GM23338 (cell line): ENCODE data around the gene ABI3. TPM values are rescaled to one million over a fixed set of nuclear protein-coding genes. Genes with fewer than 3 reads are reported as not detected.

Source experiments
- ATAC-seq: fragments of 200-7000 bp; cut with Tn5 transposase; 3 replicates; pipeline ENCODE4 v1.9.1; 2020
- DNase-seq: peaks from one replicate; pipeline ENCODE4 v3.0.0-alpha.2; 2015; ENCODE audit warnings: low spot score
- H2AFZ ChIP-seq: fragments of 200-600 bp; sonication (generic); 2 replicates; pipeline ENCODE4 v1.8.0; 2016; ENCODE audit warnings: antibody characterized with exemption, mild to moderate bottlenecking, moderate library complexity
- H3F3A ChIP-seq: fragments of 200-600 bp; sonication (generic); replicated peaks from 2 replicates; pipeline ENCODE4 v1.8.0; 2017; ENCODE audit warnings: antibody characterized with exemption, mixed run types, low read depth
- H3K27ac ChIP-seq: fragments of 200-600 bp; sonication (generic); 2 replicates; pipeline ENCODE4 v1.6.1; 2016; ENCODE audit warnings: low read depth
- H3K27me3 ChIP-seq: fragments of 200-600 bp; sonication (generic); 2 replicates; pipeline ENCODE4 v1.8.0; 2016; ENCODE audit warnings: mild to moderate bottlenecking, mixed run types, moderate library complexity; ENCODE audit not compliant: insufficient read depth
- H3K36me3 ChIP-seq: fragments of 200-600 bp; sonication (generic); 2 replicates; pipeline ENCODE4 v1.8.0; 2016; ENCODE audit warnings: mild to moderate bottlenecking; ENCODE audit not compliant: insufficient read depth
- H3K4me1 ChIP-seq: fragments of 200-600 bp; sonication (generic); 2 replicates; pipeline ENCODE4 v1.8.0; 2016; ENCODE audit warnings: mild to moderate bottlenecking, moderate library complexity; ENCODE audit not compliant: insufficient read depth
- H3K4me2 ChIP-seq: fragments of 200-600 bp; sonication (generic); 2 replicates; pipeline ENCODE4 v1.7.1; 2017; ENCODE audit warnings: mixed run types
- H3K4me3 ChIP-seq: fragments of 200-600 bp; sonication (generic); 2 replicates; pipeline ENCODE4 v1.6.1; 2016; ENCODE audit warnings: mixed run types
- H3K79me2 ChIP-seq: fragments of 200-600 bp; sonication (generic); replicated peaks from 2 replicates; pipeline ENCODE4 v1.8.0; 2017; ENCODE audit warnings: mild to moderate bottlenecking; ENCODE audit not compliant: insufficient read depth
- H3K9me2 ChIP-seq: fragments of 200-600 bp; sonication (generic); 2 replicates; pipeline ENCODE4 v1.8.0; 2017; ENCODE audit not compliant: insufficient read depth
- H4K20me1 ChIP-seq: fragments of 200-600 bp; sonication (generic); replicated peaks from 2 replicates; pipeline ENCODE4 v1.8.0; 2017; ENCODE audit warnings: mild to moderate bottlenecking; ENCODE audit not compliant: insufficient read depth
- H3K27ac Mint-ChIP-seq: 2 replicates; pipeline ENCODE4 v1.8.0; 2020; ENCODE audit warnings: inconsistent platforms, mild to moderate bottlenecking, moderate library complexity, mixed read lengths
- H3K27me3 Mint-ChIP-seq: 3 replicates; pipeline ENCODE4 v1.8.0; 2022; ENCODE audit warnings: low read depth, mild to moderate bottlenecking, moderate library complexity, mixed read lengths, inconsistent platforms; ENCODE audit not compliant: insufficient read depth, poor library complexity
- H3K36me3 Mint-ChIP-seq: 3 replicates; pipeline ENCODE4 v1.8.0; 2021; ENCODE audit warnings: low read depth, mild to moderate bottlenecking, inconsistent platforms, moderate library complexity, mixed read lengths
- H3K4me1 Mint-ChIP-seq: 3 replicates; pipeline ENCODE4 v1.8.0; 2020; ENCODE audit warnings: mild to moderate bottlenecking, inconsistent platforms, mixed read lengths
- H3K4me3 Mint-ChIP-seq: 3 replicates; pipeline ENCODE4 v1.8.0; 2021; ENCODE audit warnings: moderate library complexity, mild to moderate bottlenecking, inconsistent platforms, mixed read lengths
- H3K9me3 Mint-ChIP-seq: 3 replicates; pipeline ENCODE4 v1.8.0; 2020; ENCODE audit warnings: moderate library complexity, mild to moderate bottlenecking, inconsistent platforms, mixed read lengths
- CTCF ChIP-seq, 2 experiments: fragments of 200-600 bp in 1 of 2; sonication (generic) in 1 of 2; conservative IDR thresholded peaks; 2 replicates each; pipeline versions ENCODE4 v1.5.1 to v1.6.1; 2016 to 2017; ENCODE audit warnings: antibody characterized with exemption in 2 of 2, low read depth in 2 of 2, mild to moderate bottlenecking in 2 of 2, moderate library complexity in 1 of 2
- EZH2 ChIP-seq: fragments of 200-600 bp; sonication (generic); IDR thresholded peaks from one replicate; pipeline ENCODE4 v1.8.0; 2017; ENCODE audit warnings: antibody characterized with exemption, mild to moderate bottlenecking, low read depth; ENCODE audit not compliant: unreplicated experiment
- EZH2phosphoT487 ChIP-seq: fragments of 200-600 bp; sonication (generic); IDR thresholded peaks from one replicate; pipeline ENCODE4 v1.8.1; 2018; ENCODE audit warnings: antibody characterized with exemption; ENCODE audit not compliant: unreplicated experiment
- JUNB ChIP-seq: IDR thresholded peaks from one replicate; pipeline ENCODE4 v1.6.1; 2016; ENCODE audit warnings: antibody characterized with exemption; ENCODE audit not compliant: unreplicated experiment
- POLR2AphosphoS5 ChIP-seq: IDR thresholded peaks from 2 replicates; pipeline ENCODE4 v1.6.1; 2016; ENCODE audit warnings: antibody characterized with exemption, low read depth
- REST ChIP-seq: IDR thresholded peaks from one replicate; pipeline ENCODE4 v1.6.1; 2018; ENCODE audit warnings: antibody characterized with exemption; ENCODE audit not compliant: unreplicated experiment
- polyA plus RNA-seq: library from polyadenylated mRNA; unstranded; fragments of >200 nt; fragmentation: Nextera tagmentation; extraction: Ambion mirVana; gene quantifications from 2 replicates; pipeline ENCODE4 v1.2.1, GENCODE V29; 2016
- total RNA-seq: library from RNA; depleted of rRNA; stranded (reverse); fragments of >200 nt; shearing (Covaris generic); gene quantifications from 2 replicates; pipeline ENCODE4 v1.2.3, GENCODE V29; 2014
- TF ChIP-seq, protein P1 (sequence below): fragments of 250-450 bp; sonication (Bioruptor Pico); IDR thresholded peaks from 2 replicates; pipeline ENCODE4 v1.5.0; 2020; ENCODE audit warnings: mild to moderate bottlenecking, moderate library complexity
- TF ChIP-seq, protein P2 (sequence below): IDR thresholded peaks from 2 replicates; pipeline ENCODE4 v1.6.1; 2016; ENCODE audit warnings: antibody characterized with exemption

ABI3 gene
- total and polyA plus RNA-seq, 2 experiments from 2014 or later = 1.8 to 3.0 TPM

GRCh38 chr17:49241040-49241439 lies 30.5 kb downstream of the ABI3 start:
- H3K27ac Mint-ChIP-seq = no peak overlapping the region
- H3K27me3 ChIP-seq = no peaks in the 10 kb centered on the region
- H3K36me3 ChIP-seq = no peaks in the 10 kb centered on the region
- ATAC-seq (no peak), DNase-seq (no peak)
- no peaks in the 10 kb centered on the region for H3K9me3 Mint-ChIP-seq
- no peak overlapping the region for H2AFZ ChIP-seq
- H3K4me3 ChIP-seq = no peak overlapping the region
- H3K79me2 ChIP-seq = no peaks in the 10 kb centered on the region
- H4K20me1 ChIP-seq = no peaks in the 10 kb centered on the region
- peaks cover 3% of the 10 kb centered on the region for H3K27me3 Mint-ChIP-seq
- no peaks in the 10 kb centered on the region for H3F3A ChIP-seq
- H3K4me1 Mint-ChIP-seq = peaks cover 9% of the 10 kb centered on the region
- TF ChIP-seq EZH2 (no peak), POLR2AphosphoS5 (no peak), REST (no peak), JUNB (no peak), EZH2phosphoT487 (no peak), CTCF (conservative IDR thresholded peaks at IDR 0.05; ENCODE audit: low read depth in 2 of 2) (no peak)
- TF ChIP-seq, protein P1, sequence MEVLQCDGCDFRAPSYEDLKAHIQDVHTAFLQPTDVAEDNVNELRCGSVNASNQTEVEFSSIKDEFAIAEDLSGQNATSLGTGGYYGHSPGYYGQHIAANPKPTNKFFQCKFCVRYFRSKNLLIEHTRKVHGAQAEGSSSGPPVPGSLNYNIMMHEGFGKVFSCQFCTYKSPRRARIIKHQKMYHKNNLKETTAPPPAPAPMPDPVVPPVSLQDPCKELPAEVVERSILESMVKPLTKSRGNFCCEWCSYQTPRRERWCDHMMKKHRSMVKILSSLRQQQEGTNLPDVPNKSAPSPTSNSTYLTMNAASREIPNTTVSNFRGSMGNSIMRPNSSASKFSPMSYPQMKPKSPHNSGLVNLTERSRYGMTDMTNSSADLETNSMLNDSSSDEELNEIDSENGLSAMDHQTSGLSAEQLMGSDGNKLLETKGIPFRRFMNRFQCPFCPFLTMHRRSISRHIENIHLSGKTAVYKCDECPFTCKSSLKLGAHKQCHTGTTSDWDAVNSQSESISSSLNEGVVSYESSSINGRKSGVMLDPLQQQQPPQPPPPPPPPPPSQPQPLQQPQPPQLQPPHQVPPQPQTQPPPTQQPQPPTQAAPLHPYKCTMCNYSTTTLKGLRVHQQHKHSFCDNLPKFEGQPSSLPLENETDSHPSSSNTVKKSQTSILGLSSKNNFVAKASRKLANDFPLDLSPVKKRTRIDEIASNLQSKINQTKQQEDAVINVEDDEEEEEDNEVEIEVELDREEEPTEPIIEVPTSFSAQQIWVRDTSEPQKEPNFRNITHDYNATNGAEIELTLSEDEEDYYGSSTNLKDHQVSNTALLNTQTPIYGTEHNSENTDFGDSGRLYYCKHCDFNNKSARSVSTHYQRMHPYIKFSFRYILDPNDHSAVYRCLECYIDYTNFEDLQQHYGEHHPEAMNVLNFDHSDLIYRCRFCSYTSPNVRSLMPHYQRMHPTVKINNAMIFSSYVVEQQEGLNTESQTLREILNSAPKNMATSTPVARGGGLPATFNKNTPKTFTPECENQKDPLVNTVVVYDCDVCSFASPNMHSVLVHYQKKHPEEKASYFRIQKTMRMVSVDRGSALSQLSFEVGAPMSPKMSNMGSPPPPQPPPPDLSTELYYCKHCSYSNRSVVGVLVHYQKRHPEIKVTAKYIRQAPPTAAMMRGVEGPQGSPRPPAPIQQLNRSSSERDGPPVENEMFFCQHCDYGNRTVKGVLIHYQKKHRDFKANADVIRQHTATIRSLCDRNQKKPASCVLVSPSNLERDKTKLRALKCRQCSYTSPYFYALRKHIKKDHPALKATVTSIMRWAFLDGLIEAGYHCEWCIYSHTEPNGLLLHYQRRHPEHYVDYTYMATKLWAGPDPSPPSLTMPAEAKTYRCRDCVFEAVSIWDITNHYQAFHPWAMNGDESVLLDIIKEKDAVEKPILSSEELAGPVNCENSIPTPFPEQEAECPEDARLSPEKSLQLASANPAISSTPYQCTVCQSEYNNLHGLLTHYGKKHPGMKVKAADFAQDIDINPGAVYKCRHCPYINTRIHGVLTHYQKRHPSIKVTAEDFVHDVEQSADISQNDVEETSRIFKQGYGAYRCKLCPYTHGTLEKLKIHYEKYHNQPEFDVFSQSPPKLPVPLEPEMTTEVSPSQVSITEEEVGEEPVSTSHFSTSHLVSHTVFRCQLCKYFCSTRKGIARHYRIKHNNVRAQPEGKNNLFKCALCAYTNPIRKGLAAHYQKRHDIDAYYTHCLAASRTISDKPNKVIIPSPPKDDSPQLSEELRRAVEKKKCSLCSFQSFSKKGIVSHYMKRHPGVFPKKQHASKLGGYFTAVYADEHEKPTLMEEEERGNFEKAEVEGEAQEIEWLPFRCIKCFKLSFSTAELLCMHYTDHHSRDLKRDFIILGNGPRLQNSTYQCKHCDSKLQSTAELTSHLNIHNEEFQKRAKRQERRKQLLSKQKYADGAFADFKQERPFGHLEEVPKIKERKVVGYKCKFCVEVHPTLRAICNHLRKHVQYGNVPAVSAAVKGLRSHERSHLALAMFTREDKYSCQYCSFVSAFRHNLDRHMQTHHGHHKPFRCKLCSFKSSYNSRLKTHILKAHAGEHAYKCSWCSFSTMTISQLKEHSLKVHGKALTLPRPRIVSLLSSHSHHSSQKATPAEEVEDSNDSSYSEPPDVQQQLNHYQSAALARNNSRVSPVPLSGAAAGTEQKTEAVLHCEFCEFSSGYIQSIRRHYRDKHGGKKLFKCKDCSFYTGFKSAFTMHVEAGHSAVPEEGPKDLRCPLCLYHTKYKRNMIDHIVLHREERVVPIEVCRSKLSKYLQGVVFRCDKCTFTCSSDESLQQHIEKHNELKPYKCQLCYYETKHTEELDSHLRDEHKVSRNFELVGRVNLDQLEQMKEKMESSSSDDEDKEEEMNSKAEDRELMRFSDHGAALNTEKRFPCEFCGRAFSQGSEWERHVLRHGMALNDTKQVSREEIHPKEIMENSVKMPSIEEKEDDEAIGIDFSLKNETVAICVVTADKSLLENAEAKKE (CRISPR knock-in tag) = no peak
- TF ChIP-seq, protein P2, sequence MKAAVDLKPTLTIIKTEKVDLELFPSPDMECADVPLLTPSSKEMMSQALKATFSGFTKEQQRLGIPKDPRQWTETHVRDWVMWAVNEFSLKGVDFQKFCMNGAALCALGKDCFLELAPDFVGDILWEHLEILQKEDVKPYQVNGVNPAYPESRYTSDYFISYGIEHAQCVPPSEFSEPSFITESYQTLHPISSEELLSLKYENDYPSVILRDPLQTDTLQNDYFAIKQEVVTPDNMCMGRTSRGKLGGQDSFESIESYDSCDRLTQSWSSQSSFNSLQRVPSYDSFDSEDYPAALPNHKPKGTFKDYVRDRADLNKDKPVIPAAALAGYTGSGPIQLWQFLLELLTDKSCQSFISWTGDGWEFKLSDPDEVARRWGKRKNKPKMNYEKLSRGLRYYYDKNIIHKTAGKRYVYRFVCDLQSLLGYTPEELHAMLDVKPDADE = no peak
- H3K27ac ChIP-seq = no peak overlapping the region
- H3K36me3 Mint-ChIP-seq = no peaks in the 10 kb centered on the region
- H3K4me1 ChIP-seq = peaks cover 10% of the 10 kb centered on the region
- H3K9me2 ChIP-seq = no peaks in the 10 kb centered on the region
- H3K4me3 Mint-ChIP-seq = no peak overlapping the region
- no peak overlapping the region for H3K4me2 ChIP-seq
